Measurements from ENCODE around the gene ADISSP. TPM values are rescaled to one million over a fixed set of nuclear protein-coding genes. Genes with fewer than 3 reads are reported as not detected.

ADISSP gene
- total and polyA plus RNA-seq, 2 of the 13 experiments (the other 11 are each of a cell fraction or from before 2014, with no cell fraction given) = 38.3 to 90.6 TPM

- TF ChIP-seq BATF2 (CRISPR knock-in tag; IDR thresholded peaks at IDR 0.05) (no peak), ZNF740 (CRISPR knock-in tag; IDR thresholded peaks at IDR 0.05) (0 out of 2 replicates have a peak, but pooled peaks have one; percentile 17), ZNF777 (CRISPR knock-in tag; IDR thresholded peaks at IDR 0.05) (0 out of 2 replicates have a peak, but pooled peaks have one; percentile 35), TARDBP (CRISPR knock-in tag; IDR thresholded peaks at IDR 0.05) (no peak), ZNF781 (CRISPR knock-in tag; IDR thresholded peaks at IDR 0.05; ENCODE audit: borderline replicate concordance, not compliant biosample characterization) (no peak), ZBTB8A (CRISPR knock-in tag; IDR thresholded peaks at IDR 0.05; ENCODE audit: borderline replicate concordance, low read depth) (no peak), ZNF598 (CRISPR knock-in tag; IDR thresholded peaks at IDR 0.05; ENCODE audit: borderline replicate concordance) (no peak), MED13 (CRISPR knock-in tag; IDR thresholded peaks at IDR 0.05) (no peak), ZNF318 (CRISPR knock-in tag; IDR thresholded peaks at IDR 0.05) (0 out of 2 replicates have a peak, but pooled peaks have one; percentile 43), AKAP8 (CRISPR knock-in tag; IDR thresholded peaks at IDR 0.05) (peak; percentile 57; the same call in 1 of the 2 replicates), PAXIP1 (CRISPR knock-in tag; conservative IDR thresholded peaks at IDR 0.05) (0 out of 2 replicates have a peak, but pooled peaks have one; percentile 9), EZH2 (conservative IDR thresholded peaks at IDR 0.05; ENCODE audit: low read depth, low read length) (no peak), NFE2L2 (IDR thresholded peaks at IDR 0.05; ENCODE audit: low read length) (no peak), ZNF770 (CRISPR knock-in tag; IDR thresholded peaks at IDR 0.05) (no peak)
These were observed 15.5 kb upstream of the ADISSP start (continued) for GRCh38 chr20:3783068-3783489.

Data from HepG2 (cell line).